Measurements from ENCODE around the gene EOMES. TPM values are rescaled to one million over a fixed set of nuclear protein-coding genes. Genes with fewer than 3 reads are reported as not detected.

The EOMES gene
- total RNA-seq, 1 donor from 2014 or later, result 0.42 TPM

GRCh38 chr3:27720899-27721716 lies 1.0 kb downstream of the EOMES start:
- DNase-seq (ENCODE audit: low spot score), result no peak

DNA sequence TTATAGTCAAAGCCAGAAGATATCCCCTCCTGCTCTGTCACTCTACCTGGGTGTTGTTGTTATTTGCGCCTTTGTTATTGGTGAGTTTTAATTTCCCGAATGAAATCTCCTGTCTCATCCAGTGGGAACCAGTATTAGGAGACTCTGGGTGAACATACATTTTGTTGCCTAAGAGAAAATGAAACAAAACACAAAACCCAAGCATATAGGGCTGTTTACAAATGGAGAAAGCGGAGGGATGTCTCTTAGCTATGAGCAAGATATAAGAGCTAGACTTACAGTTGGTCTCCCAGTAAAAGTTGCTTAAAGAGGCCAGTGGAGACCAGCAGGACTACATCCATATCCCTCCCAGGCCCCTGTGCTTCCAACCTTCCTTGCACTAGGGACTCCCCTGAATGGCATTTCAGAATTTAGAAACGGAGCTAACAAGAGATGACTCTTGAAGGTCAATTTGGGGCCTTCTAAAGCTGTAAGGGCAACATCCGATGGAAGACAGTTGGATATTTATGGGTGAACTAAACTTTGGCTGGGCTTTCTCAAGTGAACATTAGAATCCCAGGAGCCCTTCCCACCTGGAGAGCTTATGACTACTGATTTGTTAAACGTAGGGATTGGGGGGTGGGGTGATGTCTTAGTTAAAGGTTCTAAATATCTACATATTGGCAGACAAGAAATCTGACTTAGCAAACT lies 2.7 kb downstream of the EOMES start:
- no peak for DNase-seq (ENCODE audit: low spot score)

GRCh38 chr3:27718459-27718858 lies 3.7 kb downstream of the EOMES start:
- no peak for DNase-seq (ENCODE audit: low spot score)

- DNase-seq (ENCODE audit: low spot score), result no peak
Measured at GRCh38 chr3:27717200-27717852, 4.8 kb downstream of the EOMES start.

- no peak for DNase-seq (ENCODE audit: low spot score)
Measured at GRCh38 chr3:27716309-27716708, 5.8 kb downstream of the EOMES start.

- no peak for DNase-seq (ENCODE audit: low spot score)
Measured at GRCh38 chr3:27715863-27716262, 6.3 kb downstream of the EOMES start.

GRCh38 chr3:27715454-27715806 lies 6.7 kb downstream of the EOMES start:
- DNase-seq (ENCODE audit: low spot score), result no peak

DNA sequence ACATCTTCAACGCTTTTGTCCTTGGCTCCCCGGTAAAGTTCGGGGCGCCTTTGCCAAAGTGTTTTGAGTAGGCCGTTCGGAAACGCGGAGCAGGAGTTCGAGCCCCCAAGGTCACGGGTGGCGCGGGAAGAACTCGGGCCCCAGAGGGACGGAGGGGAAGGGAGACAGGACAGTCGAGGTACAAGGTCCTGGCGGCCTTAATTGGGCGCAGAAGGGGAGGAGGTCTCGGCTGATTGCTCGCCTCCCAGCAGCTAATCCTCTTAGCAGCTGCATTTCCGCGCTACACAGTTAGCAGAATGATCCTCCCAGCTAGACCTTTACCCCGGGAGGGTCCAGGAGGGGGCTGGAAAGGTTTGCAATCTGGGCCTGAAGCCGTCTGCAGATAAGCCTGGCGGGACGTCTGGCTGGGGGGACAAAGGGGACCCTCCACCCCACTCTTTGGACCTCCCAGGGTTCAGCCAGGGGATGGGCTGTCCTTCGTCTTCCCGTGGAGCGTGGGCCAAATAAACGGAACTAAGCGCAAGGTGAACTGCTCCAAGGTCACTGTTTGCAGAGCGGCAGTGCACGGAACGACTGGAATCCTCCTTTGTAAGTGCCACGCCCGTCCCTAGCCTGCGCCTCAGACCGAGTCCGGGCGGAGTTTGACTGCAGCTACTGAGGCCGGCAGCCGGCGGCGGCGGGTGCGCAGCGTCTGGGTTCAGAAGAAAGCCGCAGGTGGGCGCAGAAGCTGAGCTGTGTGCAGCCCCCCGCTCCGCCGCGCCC lies 7.2 kb downstream of the EOMES start:
- no peak for DNase-seq (ENCODE audit: low spot score)

- no peak for DNase-seq (ENCODE audit: low spot score)
Measured at GRCh38 chr3:27714146-27714526, 8.0 kb downstream of the EOMES start.

GRCh38 chr3:27713435-27714145 lies 8.5 kb downstream of the EOMES start:
- DNase-seq (ENCODE audit: low spot score), result no peak

DNA sequence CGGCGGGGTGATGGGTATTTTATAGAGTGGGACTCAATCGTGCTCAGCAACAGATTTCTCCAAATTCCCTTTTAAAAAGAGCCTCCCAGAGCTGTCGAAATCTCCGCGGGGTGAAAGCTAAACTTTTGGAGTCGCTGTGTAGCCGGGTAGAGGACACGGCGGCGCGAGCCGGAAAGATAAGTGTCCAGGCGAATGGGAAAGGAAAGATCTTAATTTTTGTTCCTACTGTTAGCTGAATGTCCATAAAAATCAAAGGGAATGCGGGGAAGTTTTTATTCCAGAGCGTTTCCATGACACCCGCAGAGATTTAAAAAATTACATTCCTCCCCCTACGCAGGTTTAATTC lies 9.1 kb downstream of the EOMES start:
- DNase-seq (ENCODE audit: low spot score), result no peak

DNA sequence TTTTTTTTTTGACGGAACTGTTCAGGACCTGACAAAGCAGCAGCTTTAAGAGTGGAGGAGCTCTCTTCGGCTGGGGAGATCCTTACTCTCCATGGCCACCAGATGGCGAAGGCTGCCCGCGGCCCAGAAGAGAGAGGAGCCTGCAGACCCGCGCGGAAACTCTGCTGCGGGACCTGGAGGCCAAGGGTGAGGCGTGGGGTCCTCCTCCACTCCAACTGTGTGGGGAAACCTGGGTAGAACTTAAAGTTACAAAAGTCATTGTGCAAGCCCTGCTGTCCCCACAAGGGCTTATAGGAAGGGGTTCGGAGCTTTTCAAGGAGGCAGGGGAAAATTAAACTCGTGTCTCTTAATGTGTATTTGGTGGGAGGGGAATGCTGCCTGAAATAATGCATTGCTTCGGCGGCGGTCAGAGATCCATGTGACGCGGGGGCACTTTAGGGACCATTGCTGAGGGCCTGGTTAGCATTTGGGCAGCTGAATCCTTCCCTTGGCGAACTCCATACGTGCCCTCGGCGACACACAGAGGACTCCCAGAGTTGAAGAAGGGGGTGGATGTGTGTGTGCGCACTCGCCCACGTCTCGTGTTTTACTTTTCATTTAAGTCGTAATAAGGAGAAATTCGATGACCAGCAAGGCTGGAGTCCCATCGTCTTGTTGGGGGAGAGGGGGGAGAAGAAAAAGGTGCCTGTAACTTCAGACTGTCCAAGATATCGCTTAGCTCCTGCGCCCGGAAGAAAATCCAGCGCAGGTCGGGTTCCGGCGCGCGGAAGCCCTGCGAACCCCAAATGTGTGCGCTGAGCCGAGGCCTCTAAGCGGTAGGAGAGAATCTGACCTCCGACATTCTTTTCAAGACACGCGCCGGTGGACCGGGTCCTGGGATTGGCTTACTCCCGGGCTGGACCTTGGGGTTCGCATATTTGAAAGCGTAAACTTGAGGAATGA lies 9.7 kb downstream of the EOMES start:
- no peak for DNase-seq (ENCODE audit: low spot score)

GRCh38 chr3:27708250-27708649 lies 13.9 kb downstream of the EOMES start:
- no peak for DNase-seq (ENCODE audit: low spot score)

DNA sequence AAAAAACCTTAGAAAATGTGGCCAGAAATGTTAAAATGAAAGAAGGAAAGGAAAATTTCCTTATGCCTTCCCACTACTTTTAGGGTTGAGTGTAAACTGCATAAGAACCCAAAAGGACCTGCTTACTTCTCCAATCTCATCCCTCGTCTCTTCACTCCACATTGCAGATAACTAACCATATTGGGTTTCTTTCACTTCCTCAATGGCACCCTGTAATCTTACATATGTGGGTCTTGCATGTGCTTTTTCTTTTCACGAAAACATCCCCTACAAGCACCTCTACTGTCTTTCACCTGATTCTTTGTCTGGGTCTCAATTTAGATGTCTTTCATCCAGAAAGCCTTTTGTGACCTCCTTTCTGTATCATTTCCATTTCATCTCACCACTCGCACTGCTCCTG lies 23.1 kb downstream of the EOMES start:
- no peak for DNase-seq (ENCODE audit: low spot score)

- no peak for DNase-seq (ENCODE audit: low spot score)
Measured at GRCh38 chr3:27696906-27697305, 25.2 kb downstream of the EOMES start.

DNA sequence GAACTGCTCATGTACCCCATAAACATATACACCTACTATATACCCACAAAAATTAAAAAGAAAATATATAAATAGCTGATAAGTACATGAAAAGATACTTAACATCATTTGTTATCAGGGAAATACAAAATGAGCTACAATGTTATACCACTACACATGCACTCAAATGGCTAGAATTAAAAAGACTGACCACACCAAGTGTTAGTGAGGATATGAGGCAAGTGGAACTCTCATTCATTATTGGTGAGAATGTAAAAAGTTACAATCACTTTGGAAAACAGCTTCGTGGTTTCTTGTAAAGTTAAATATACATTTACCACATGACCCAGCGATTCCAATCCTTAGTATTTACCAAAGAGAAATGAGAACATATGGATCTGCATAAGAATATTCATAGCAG lies 26.5 kb downstream of the EOMES start:
- DNase-seq (ENCODE audit: low spot score), result no peak

GRCh38 chr3:27688053-27688452 lies 34.1 kb downstream of the EOMES start:
- DNase-seq (ENCODE audit: low spot score), result no peak

DNA sequence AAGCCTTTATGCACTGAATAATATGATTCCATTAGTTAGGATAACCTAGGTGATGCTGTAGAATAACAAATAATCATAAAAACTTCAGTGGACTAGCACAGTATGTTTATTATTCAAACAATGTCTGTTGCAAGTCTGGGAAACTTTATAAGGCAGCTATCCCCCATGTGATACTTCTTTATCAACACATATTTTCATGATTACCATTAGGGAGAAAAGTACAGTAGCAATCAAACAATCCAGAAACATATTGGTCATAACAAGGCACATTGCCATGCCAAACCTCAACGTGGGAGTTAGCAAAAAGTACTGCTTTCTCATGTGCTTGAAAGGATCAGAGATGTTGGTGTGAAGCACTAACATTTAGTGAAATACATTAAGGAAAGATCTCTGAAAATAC lies 35.5 kb downstream of the EOMES start:
- no peak for DNase-seq (ENCODE audit: low spot score)

GRCh38 chr3:27685474-27685873 lies 36.6 kb downstream of the EOMES start:
- no peak for DNase-seq (ENCODE audit: low spot score)

GRCh38 chr3:27684302-27684701 lies 37.8 kb downstream of the EOMES start:
- DNase-seq (ENCODE audit: low spot score), result no peak
